HEK293 (cell line): ENCODE measurements around the gene TMEM158.
A peak's percentile ranks its signal among the peaks of the same experiment; 100 is the strongest.

ENCODE experiments used
- CTCF ChIA-PET: fragments of 350-600 bp; formaldehyde crosslinking; extraction: SDS; loops from one replicate; lab custom pipeline; 2021; ENCODE audit warnings: antibody characterized with exemption; lab: Yijun Ruan, JAX
- POLR2A ChIA-PET: fragments of 300-600 bp; formaldehyde crosslinking; extraction: SDS; loops from one replicate; lab custom pipeline; 2020; ENCODE audit warnings: antibody characterized with exemption, inconsistent platforms; lab: Yijun Ruan, JAX
- H3K27ac ChIP-seq: fragments of 200-500 bp; sonication (Bioruptor generic); 2 replicates; pipeline ENCODE4 v1.5.1; 2014; ENCODE audit warnings: low read depth, low read length, control low read depth, inconsistent platforms; ENCODE audit errors: extremely low read depth
- H3K36me3 ChIP-seq, 2 experiments: fragments of 200-500 bp in 1 of 2; sonication (Bioruptor generic) in 1 of 2; 1 replicate in 1 of 2; 2 replicates in 1 of 2; pipeline ENCODE4 v1.5.1; 2014 to 2017; ENCODE audit warnings: inconsistent platforms in 2 of 2, low read length in 2 of 2; ENCODE audit not compliant: control insufficient read depth in 2 of 2, insufficient read depth in 1 of 2
- H3K4me1 ChIP-seq: fragments of 200-500 bp; sonication (Bioruptor generic); 2 replicates; pipeline ENCODE4 v1.5.1; 2014; ENCODE audit warnings: mild to moderate bottlenecking, low read length, inconsistent platforms; ENCODE audit not compliant: control insufficient read depth, insufficient read depth
- H3K4me3 ChIP-seq: 2 replicates; pipeline ENCODE4 v1.5.1; 2011; ENCODE audit warnings: low read depth, mild to moderate bottlenecking, control low read depth, low read length, moderate library complexity
- H3K9me3 ChIP-seq: fragments of 200-500 bp; sonication (Bioruptor generic); 2 replicates; pipeline ENCODE4 v1.5.1; 2014; ENCODE audit warnings: low read depth, low read length, inconsistent platforms; ENCODE audit not compliant: control insufficient read depth, insufficient read depth
- GLIS1 ChIP-seq: fragments of 450-650 bp; formaldehyde crosslinking; IDR thresholded peaks from 2 replicates; pipeline ENCODE4 v1.5.1; 2016; ENCODE audit warnings: missing biosample characterization, missing genetic modification characterization
- KLF1 ChIP-seq: fragments of 450-650 bp; formaldehyde crosslinking; IDR thresholded peaks from 2 replicates; pipeline ENCODE4 v1.5.1; 2016; ENCODE audit warnings: missing biosample characterization, missing genetic modification characterization
- PRDM1 ChIP-seq: fragments of 450-650 bp; formaldehyde crosslinking; IDR thresholded peaks from 2 replicates; pipeline ENCODE4; 2016; ENCODE audit warnings: missing biosample characterization, missing genetic modification characterization
- RBAK ChIP-seq: fragments of 450-650 bp; formaldehyde crosslinking; IDR thresholded peaks from 2 replicates; pipeline ENCODE4 v1.5.1; 2016; ENCODE audit warnings: missing biosample characterization, missing genetic modification characterization
- SP3 ChIP-seq: fragments of 450-650 bp; formaldehyde crosslinking; IDR thresholded peaks from 2 replicates; pipeline ENCODE4 v1.5.1; 2016; ENCODE audit warnings: missing biosample characterization, missing genetic modification characterization
- SP7 ChIP-seq: fragments of 450-650 bp; formaldehyde crosslinking; IDR thresholded peaks from 2 replicates; pipeline ENCODE4 v1.5.1; 2016; ENCODE audit warnings: missing biosample characterization, missing genetic modification characterization
- TSHZ1 ChIP-seq: fragments of 450-650 bp; formaldehyde crosslinking; IDR thresholded peaks from 2 replicates; pipeline ENCODE4 v1.5.1; 2016; ENCODE audit warnings: missing biosample characterization, missing genetic modification characterization, borderline replicate concordance
- ZBTB10 ChIP-seq: fragments of 450-650 bp; formaldehyde crosslinking; IDR thresholded peaks from 2 replicates; pipeline ENCODE4 v1.5.1; 2016; ENCODE audit warnings: missing biosample characterization, missing genetic modification characterization
- ZBTB21 ChIP-seq: fragments of 450-650 bp; formaldehyde crosslinking; IDR thresholded peaks from 2 replicates; pipeline ENCODE4 v1.5.1; 2017; ENCODE audit warnings: missing biosample characterization, missing genetic modification characterization
- ZFHX2 ChIP-seq: fragments of 450-650 bp; formaldehyde crosslinking; conservative IDR thresholded peaks from 2 replicates; pipeline ENCODE4 v1.5.1; 2016; ENCODE audit warnings: missing biosample characterization, missing genetic modification characterization
- ZNF169 ChIP-seq: fragments of 450-650 bp; formaldehyde crosslinking; IDR thresholded peaks from 2 replicates; pipeline ENCODE4 v1.5.1; 2016; ENCODE audit warnings: missing biosample characterization, missing genetic modification characterization
- ZNF2 ChIP-seq: fragments of 450-650 bp; formaldehyde crosslinking; IDR thresholded peaks from 2 replicates; pipeline ENCODE4 v1.5.1; 2016; ENCODE audit warnings: missing biosample characterization, missing genetic modification characterization
- ZNF37A ChIP-seq: fragments of 450-650 bp; IDR thresholded peaks from 2 replicates; pipeline ENCODE4 v1.5.1; 2018; ENCODE audit warnings: missing biosample characterization, missing genetic modification characterization
- ZNF398 ChIP-seq: fragments of 450-650 bp; formaldehyde crosslinking; IDR thresholded peaks from 2 replicates; pipeline ENCODE4 v1.5.1; 2017; ENCODE audit warnings: missing biosample characterization, missing genetic modification characterization
- ZNF513 ChIP-seq: fragments of 450-650 bp; IDR thresholded peaks from 2 replicates; pipeline ENCODE4 v1.5.1; 2018; ENCODE audit warnings: missing biosample characterization, missing genetic modification characterization
- ZNF600 ChIP-seq: fragments of 450-650 bp; formaldehyde crosslinking; IDR thresholded peaks from 2 replicates; pipeline ENCODE4 v1.5.1; 2016; ENCODE audit warnings: missing biosample characterization, missing genetic modification characterization
- ZNF654 ChIP-seq: fragments of 450-650 bp; formaldehyde crosslinking; IDR thresholded peaks from 2 replicates; pipeline ENCODE4 v1.5.1; 2016; ENCODE audit warnings: low read depth, missing biosample characterization, missing genetic modification characterization
- ZNF791 ChIP-seq: fragments of 450-650 bp; formaldehyde crosslinking; IDR thresholded peaks from 2 replicates; pipeline ENCODE4 v1.5.1; 2016; ENCODE audit warnings: missing biosample characterization, missing genetic modification characterization
- TF ChIP-seq, protein P1 (sequence below): fragments of 450-650 bp; formaldehyde crosslinking; IDR thresholded peaks from 2 replicates; pipeline ENCODE4 v1.5.1; 2016; ENCODE audit warnings: missing biosample characterization, missing genetic modification characterization
- TF ChIP-seq, protein P2 (sequence below): fragments of 450-650 bp; formaldehyde crosslinking; IDR thresholded peaks from 2 replicates; pipeline ENCODE4 v1.5.1; 2016; ENCODE audit warnings: missing biosample characterization, missing genetic modification characterization

TMEM158 gene

DNA sequence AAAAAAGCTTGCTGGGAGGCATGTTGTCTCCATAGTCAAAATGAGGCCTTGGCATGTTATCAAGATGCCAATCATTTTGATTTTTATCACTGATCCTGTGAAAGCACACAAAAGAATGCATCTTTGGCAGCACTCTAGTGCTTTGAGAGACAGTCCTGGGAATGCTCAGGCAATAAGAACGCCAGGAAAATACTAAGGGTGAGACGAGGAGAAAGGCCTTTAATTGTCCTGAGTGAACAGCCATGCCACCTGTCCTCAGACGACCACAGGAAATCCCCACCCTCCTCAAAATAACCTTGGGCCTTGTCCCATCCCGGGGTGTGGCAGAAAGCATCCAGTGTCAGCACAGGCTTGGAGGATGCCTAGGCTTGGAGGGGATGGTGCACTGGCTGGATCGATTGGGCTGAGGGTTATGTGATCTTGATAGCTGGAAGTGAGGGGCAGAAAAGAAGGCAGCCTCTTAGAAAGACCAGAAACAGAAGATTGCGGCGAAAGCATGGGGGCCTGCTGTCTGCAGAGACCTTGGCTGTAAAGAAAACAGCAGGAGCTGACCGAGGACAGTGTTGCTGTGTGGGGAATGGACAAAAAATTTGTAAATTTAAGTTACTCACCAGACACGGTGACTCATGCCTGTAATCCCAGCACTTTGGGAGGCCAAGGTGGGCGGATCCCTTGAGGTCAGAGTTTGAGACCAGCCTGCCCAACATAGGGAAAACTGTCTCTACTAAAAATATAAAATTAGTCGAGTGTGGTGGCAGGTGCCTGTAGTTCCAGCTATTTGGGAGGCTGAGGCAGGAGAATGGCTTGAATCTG is 7.3 kb downstream of the TMEM158 start:
- ChIA-PET CTCF (interaction anchor here (0.5 kb wide), 1 partner anchor 13 kb away, joined by 3 read pairs; no protein-coding TSS in a partner anchor), POLR2A (no interaction called here)
- H3K4me1 ChIP-seq, result no peaks in the 10 kb centered on the region

DNA sequence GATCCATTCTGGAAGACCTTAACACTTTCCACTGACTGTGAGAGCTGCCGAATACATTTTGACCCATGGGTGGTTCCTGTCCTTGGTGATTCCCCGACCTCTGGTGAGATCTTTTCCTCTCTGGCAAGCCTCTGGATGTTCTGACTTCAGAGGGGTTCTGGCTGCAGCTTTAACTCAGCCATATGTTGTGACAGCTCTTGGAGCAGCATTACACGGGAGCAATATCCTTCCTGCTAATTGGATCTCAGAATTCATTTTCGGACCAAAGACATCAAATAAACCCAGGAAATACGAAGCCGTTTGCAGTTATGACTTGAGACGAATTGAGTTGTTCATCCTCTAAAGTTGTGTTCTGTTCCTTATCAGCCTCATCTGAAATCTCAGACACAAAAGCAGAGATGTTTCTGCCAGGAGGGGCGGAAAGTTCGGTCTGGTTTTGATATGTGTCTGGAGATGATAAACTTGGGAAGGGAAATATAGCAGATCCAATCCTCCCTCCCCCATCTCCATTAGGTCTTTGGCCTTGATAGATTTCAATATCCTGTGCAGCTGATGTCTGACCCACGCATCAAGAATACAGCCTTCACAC is 10.0 kb downstream of the TMEM158 start:
- POLR2A ChIA-PET, result no interaction called here
- no peaks in the 10 kb centered on the region for H3K9me3 ChIP-seq
- H3K36me3 ChIP-seq, result no peaks in the 10 kb centered on the region
- no peak overlapping the region for H3K4me3 ChIP-seq
- H3K4me1 ChIP-seq, result no peaks in the 10 kb centered on the region
- CTCF ChIA-PET, result interaction anchor here (0.6 kb wide), 2 partner anchors 45 to 176 kb away, joined by 3 read pairs; no protein-coding TSS in a partner anchor
- no peak overlapping the region for H3K27ac ChIP-seq
- no peak for TF ChIP-seq ZNF169 (tag by site-specific recombination)
- TF ChIP-seq ZNF2, result no peak
- no peak for TF ChIP-seq ZNF37A (tag by site-specific recombination)
- TF ChIP-seq TSHZ1 (tag by site-specific recombination), result no peak
- TF ChIP-seq RBAK (tag by site-specific recombination), result no peak
- no peak for TF ChIP-seq ZBTB10 (tag by site-specific recombination)
- TF ChIP-seq ZNF513 (tag by site-specific recombination), result no peak
- TF ChIP-seq SP7 (tag by site-specific recombination), result no peak
- no peak for TF ChIP-seq ZNF791 (tag by site-specific recombination)
- no peak for TF ChIP-seq ZBTB21 (tag by site-specific recombination)
- no peak for TF ChIP-seq ZNF654
- TF ChIP-seq ZNF600, result no peak
- no peak for TF ChIP-seq KLF1
- TF ChIP-seq, protein P1, sequence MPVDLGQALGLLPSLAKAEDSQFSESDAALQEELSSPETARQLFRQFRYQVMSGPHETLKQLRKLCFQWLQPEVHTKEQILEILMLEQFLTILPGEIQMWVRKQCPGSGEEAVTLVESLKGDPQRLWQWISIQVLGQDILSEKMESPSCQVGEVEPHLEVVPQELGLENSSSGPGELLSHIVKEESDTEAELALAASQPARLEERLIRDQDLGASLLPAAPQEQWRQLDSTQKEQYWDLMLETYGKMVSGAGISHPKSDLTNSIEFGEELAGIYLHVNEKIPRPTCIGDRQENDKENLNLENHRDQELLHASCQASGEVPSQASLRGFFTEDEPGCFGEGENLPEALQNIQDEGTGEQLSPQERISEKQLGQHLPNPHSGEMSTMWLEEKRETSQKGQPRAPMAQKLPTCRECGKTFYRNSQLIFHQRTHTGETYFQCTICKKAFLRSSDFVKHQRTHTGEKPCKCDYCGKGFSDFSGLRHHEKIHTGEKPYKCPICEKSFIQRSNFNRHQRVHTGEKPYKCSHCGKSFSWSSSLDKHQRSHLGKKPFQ, result no peak
- TF ChIP-seq, protein P2, sequence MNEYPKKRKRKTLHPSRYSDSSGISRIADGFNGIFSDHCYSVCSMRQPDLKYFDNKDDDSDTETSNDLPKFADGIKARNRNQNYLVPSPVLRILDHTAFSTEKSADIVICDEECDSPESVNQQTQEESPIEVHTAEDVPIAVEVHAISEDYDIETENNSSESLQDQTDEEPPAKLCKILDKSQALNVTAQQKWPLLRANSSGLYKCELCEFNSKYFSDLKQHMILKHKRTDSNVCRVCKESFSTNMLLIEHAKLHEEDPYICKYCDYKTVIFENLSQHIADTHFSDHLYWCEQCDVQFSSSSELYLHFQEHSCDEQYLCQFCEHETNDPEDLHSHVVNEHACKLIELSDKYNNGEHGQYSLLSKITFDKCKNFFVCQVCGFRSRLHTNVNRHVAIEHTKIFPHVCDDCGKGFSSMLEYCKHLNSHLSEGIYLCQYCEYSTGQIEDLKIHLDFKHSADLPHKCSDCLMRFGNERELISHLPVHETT (tag by site-specific recombination), result no peak
- TF ChIP-seq PRDM1 (tag by site-specific recombination), result no peak

More for the DNA sequence above, 7.3 kb downstream of the TMEM158 start:
- TF ChIP-seq SP3 (no peak), ZNF398 (tag by site-specific recombination) (0 out of 2 replicates have a peak, but pooled peaks have one; percentile 14), GLIS1 (tag by site-specific recombination) (peak; percentile 24; the same call in 1 of the 2 replicates), ZFHX2 (tag by site-specific recombination) (peak; percentile 31), KLF1 (peak; percentile 24; the same call in 1 of the 2 replicates)
- Histone ChIP-seq H3K4me3 (no peak overlapping the region), H3K27ac (no peak overlapping the region), H3K9me3 (no peaks in the 10 kb centered on the region), H3K36me3 (no peaks in the 10 kb centered on the region)
